HL-60 (cell line): Measurements from ENCODE around the gene ANKRD11.

Experiments
- GABPA ChIP-seq: IDR thresholded peaks from 2 replicates; pipeline ENCODE4 v1.6.1; 2012; ENCODE audit warnings: low read depth
- POLR2AphosphoS5 ChIP-seq: IDR thresholded peaks from 2 replicates; pipeline ENCODE4 v1.6.1; 2012; ENCODE audit warnings: low read depth
- SPI1 ChIP-seq: IDR thresholded peaks from 2 replicates; pipeline ENCODE4 v1.6.1; 2012; ENCODE audit warnings: low read depth, mild to moderate bottlenecking, borderline replicate concordance
- TF ChIP-seq, protein P1 (sequence below): IDR thresholded peaks from one replicate; pipeline ENCODE4 v1.5.1; 2011; ENCODE audit warnings: low read length, control low read depth, inconsistent platforms; ENCODE audit not compliant: insufficient read depth
- TF ChIP-seq, protein P2 (sequence below): IDR thresholded peaks from 2 replicates; pipeline ENCODE4 v1.6.1; 2012; ENCODE audit warnings: low read depth; ENCODE audit not compliant: insufficient replicate concordance

- TF ChIP-seq, protein P1, sequence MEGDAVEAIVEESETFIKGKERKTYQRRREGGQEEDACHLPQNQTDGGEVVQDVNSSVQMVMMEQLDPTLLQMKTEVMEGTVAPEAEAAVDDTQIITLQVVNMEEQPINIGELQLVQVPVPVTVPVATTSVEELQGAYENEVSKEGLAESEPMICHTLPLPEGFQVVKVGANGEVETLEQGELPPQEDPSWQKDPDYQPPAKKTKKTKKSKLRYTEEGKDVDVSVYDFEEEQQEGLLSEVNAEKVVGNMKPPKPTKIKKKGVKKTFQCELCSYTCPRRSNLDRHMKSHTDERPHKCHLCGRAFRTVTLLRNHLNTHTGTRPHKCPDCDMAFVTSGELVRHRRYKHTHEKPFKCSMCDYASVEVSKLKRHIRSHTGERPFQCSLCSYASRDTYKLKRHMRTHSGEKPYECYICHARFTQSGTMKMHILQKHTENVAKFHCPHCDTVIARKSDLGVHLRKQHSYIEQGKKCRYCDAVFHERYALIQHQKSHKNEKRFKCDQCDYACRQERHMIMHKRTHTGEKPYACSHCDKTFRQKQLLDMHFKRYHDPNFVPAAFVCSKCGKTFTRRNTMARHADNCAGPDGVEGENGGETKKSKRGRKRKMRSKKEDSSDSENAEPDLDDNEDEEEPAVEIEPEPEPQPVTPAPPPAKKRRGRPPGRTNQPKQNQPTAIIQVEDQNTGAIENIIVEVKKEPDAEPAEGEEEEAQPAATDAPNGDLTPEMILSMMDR: no peak
- TF ChIP-seq, protein P2, sequence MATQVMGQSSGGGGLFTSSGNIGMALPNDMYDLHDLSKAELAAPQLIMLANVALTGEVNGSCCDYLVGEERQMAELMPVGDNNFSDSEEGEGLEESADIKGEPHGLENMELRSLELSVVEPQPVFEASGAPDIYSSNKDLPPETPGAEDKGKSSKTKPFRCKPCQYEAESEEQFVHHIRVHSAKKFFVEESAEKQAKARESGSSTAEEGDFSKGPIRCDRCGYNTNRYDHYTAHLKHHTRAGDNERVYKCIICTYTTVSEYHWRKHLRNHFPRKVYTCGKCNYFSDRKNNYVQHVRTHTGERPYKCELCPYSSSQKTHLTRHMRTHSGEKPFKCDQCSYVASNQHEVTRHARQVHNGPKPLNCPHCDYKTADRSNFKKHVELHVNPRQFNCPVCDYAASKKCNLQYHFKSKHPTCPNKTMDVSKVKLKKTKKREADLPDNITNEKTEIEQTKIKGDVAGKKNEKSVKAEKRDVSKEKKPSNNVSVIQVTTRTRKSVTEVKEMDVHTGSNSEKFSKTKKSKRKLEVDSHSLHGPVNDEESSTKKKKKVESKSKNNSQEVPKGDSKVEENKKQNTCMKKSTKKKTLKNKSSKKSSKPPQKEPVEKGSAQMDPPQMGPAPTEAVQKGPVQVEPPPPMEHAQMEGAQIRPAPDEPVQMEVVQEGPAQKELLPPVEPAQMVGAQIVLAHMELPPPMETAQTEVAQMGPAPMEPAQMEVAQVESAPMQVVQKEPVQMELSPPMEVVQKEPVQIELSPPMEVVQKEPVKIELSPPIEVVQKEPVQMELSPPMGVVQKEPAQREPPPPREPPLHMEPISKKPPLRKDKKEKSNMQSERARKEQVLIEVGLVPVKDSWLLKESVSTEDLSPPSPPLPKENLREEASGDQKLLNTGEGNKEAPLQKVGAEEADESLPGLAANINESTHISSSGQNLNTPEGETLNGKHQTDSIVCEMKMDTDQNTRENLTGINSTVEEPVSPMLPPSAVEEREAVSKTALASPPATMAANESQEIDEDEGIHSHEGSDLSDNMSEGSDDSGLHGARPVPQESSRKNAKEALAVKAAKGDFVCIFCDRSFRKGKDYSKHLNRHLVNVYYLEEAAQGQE: no peak
- TF ChIP-seq GABPA (no peak), POLR2AphosphoS5 (no peak), SPI1 (no peak)
Observed at GRCh38 chr16:89444728-89445127, 45.6 kb downstream of the ANKRD11 start.
